Skeletal muscle cell (primary cell): ENCODE data around the gene KIAA1958.
"Not testable (repeated sequence)": the region's sequence is repeated elsewhere in the genome, so short reads cannot be mapped to it uniquely, and the experiment has no call there.

Source experiments
- DNase-seq: peaks from one replicate; pipeline ENCODE4 v3.0.0-alpha.2; 2010; ENCODE audit warnings: low read depth
- H3K4me3 ChIP-seq: 2 replicates; pipeline ENCODE4 v1.5.1; 2011; ENCODE audit warnings: low read depth, mild to moderate bottlenecking, control low read depth, low read length, moderate library complexity

Gene KIAA1958

GRCh38 chr9:112487008-112487798 lies 576 bp downstream of the KIAA1958 start:
- peak overlapping the region; percentile 67 for H3K4me3 ChIP-seq
- no peak for DNase-seq

GRCh38 chr9:112487799-112488340 lies 1.2 kb downstream of the KIAA1958 start:
- H3K4me3 ChIP-seq = peak overlapping the region; percentile 67
- no peak for DNase-seq

DNA sequence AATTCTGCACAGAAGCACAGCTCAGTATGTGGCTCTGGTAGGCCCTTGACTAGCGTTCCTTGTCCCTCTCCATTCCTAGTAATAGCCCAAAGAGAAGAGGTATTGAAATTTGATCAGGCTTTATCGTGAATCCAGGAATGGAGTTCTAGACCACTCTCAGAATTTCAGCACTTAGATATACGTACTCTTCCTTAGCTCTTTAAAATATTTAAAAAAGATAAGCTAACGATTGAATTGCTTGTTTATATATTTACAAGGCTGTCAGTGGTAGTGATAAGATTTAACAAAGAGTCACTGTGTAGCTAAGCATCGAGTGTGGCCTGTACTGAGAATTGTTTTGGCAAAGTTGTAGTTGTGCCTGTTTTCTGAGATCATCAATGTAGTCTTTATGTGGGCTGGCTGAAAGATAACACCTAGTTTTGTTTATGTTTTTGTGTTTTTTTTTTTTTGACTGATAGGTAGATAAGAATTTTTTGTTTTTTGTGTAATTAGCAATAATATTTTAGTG lies 2.5 kb downstream of the KIAA1958 start:
- H3K4me3 ChIP-seq = no peak overlapping the region
- DNase-seq = no peak

GRCh38 chr9:112489876-112490666 lies 3.4 kb downstream of the KIAA1958 start:
- H3K4me3 ChIP-seq = no peak overlapping the region
- no peak for DNase-seq

DNA sequence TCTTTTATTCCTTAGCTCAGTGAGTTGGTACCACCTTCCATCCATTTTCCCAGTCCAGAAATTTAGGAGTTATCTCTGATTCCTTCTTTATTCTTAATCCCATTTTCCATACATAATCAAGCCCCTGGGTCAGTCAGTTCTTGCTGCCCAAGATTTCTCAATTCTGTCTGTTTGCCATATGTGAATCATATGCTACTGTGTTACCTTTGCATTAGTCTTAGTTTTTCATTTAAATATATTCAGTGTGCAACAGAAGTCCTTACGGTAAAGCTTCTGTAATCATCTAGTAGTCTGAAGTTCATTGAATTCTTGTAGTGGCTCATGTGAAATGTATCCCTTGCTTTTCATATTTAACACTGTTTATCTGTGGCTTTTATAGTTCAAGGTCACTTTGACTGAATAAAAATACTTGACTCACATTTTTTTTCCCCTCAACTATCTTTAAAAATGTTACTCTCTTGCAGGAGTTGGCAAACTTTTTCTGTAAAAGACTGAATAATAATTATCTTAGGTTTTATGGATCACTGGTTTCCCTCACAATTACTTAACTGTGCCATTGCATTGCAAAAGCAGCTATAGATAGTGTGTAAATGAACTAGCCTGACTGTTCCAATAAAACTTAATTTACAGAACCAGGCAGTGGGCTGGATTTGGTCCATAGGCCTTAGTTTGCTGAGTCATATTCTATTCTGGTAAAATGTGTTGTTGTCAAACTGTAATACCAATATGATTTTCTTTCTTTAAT lies 6.9 kb downstream of the KIAA1958 start:
- no peak for DNase-seq
- no peak overlapping the region for H3K4me3 ChIP-seq

- H3K4me3 ChIP-seq = no peak overlapping the region
- DNase-seq = no peak
Observed at GRCh38 chr9:112494153-112494552, 7.5 kb downstream of the KIAA1958 start.

GRCh38 chr9:112495614-112496013 lies 9.0 kb downstream of the KIAA1958 start:
- H3K4me3 ChIP-seq = no peak overlapping the region

DNA sequence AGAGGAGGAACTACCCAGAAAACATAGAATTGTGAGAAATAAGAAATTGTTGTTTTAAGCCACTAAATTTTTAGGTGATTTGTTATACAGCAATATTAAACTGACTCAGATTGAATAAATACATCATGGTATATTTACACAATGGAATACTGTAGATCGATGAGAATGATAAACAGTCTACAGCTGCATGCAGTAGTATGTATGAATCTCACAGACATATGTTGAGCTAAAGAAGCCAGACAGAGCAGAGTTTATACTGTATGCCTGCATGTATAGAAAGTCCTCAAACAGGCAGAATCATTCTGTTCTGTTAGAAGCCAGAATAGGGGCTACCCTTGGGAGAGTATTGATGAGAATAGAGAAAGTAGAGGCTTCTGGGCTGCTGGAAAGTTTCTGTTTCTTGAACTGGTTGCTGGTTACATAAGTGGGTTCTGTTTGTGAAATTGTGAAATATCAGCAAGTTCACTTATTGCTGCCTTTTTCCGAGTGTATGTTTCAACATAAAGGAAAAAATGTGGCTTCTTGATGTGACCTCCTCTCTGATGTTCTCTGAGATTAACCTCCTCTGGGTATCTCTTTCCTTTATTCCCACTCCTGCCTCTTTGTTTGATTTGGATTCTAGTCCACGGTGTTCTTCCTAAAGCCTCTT lies 9.6 kb downstream of the KIAA1958 start:
- DNase-seq = no peak
- H3K4me3 ChIP-seq = no peak overlapping the region

More at GRCh38 chr9:112495614-112496013, 9.0 kb downstream of the KIAA1958 start:
- no peak for DNase-seq

DNA sequence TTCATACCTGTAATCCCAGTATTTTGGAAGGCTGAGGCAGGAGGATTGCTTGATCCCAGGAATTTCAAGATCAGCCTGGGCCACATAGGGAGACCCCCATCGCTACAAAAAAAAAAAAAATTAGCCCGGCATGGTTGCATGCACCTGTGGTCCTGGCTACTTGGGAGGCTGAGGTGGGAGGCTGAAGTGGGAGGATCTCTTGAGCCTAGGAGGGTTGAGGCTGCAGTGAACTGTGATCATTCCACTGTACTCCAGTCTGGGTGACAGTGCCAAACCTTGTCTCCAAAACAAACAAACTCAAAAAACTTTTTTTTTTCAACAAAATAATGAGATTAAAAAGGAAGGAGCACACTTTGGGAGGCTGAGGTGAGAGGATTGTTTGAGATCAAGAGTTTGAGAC lies 14.2 kb downstream of the KIAA1958 start:
- no peak overlapping the region for H3K4me3 ChIP-seq

GRCh38 chr9:112501287-112501686 lies 14.7 kb downstream of the KIAA1958 start:
- no peak for DNase-seq

More for the DNA sequence above, 14.2 kb downstream of the KIAA1958 start:
- no peak for DNase-seq

DNA sequence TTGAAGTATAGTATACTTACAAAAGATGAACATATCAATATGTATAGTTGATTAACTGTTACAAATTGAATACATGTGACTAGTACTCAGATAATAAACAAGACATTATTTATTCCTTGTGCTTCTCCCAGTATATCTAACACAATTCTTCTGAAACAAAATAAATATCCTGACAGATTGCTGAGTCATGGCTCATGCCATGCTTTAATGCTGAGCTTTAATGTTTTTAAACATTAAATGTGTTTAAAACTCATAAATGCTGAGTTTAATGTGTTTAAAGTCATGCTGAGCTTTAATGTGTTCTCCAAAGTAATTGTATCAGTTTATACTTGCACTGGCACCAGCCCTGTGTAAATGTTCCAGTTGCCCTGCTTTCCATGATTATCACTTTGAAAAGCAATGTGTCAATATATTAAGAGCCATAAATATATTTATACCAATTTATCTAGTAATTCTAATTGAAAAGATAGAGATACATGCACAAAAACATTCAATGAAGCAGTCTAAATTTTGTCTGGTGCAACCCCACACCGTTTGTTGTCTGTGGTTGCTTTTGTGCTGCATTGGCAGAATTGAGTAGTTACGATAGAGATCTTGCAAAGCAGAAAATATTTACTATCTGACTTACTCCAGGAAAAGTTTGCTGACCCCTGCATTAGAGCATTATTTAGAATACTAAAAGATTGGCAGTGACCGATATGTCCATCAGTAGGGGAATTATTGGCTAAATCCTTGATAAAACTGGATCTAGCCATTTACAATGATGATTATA lies 15.7 kb downstream of the KIAA1958 start:
- DNase-seq = no peak
- no peak overlapping the region for H3K4me3 ChIP-seq

More at GRCh38 chr9:112501287-112501686, 14.7 kb downstream of the KIAA1958 start:
- H3K4me3 ChIP-seq = no peak overlapping the region

DNA sequence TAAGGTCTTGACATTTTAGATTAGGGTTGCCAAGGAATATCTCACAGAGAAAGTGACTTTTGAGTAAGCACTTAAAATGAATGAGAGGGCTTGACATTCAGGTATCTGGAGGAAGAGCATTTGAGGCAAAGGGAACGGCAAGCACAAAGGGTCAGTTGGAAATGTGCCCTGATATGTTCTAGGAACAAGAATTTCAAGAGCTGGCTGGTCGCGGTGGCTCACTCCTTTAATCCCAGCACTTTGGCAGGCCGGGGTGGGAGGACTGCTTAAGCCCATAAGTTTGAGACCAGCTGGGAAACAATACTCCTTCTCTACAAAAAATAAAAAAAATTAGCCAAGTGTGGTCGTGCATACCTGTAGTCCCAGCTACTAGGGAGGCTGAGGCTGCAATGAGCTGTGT lies 16.5 kb downstream of the KIAA1958 start:
- no peak for DNase-seq
- no peak overlapping the region for H3K4me3 ChIP-seq

DNA sequence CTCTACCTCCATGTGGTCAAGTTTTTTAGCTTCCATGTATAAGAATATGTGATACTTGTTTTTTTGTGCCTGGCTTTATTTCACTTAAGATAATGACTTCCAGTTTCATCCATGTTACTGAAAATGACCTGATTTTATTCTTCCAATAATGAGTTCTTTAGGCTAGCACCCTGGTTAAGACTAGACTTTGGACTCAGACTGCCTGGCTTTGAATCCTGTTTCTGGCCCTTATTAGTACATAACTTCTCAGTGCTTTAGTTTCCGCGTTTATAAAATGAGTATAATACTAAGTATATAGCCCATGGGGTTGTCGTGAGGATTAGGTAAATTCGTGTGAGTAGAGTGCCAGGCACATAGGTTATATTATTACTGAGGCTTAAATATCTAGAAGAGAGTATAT lies 18.5 kb downstream of the KIAA1958 start:
- DNase-seq = no peak
- no peak overlapping the region for H3K4me3 ChIP-seq

GRCh38 chr9:112505607-112506006 lies 19.0 kb downstream of the KIAA1958 start:
- no peak for DNase-seq
- no peak overlapping the region for H3K4me3 ChIP-seq

DNA sequence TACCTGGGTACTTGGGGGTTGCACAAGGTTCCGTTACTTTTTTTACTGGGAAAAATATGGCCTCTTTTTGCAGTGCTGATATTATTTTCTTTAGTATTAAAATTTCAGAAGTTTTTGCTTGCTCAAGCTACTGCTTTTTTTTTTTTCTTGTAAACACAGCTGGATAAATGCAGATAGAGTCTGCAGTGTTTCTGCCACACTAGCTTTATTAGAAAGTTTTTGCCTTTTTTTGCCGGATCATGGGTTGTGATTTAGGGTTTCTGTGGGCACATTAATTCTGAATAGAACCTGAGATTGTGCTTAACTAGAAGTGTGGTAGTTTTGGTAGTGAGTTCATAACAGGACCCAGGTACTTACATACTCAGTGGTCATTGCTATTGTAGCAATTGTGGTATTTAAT lies 19.9 kb downstream of the KIAA1958 start:
- H3K4me3 ChIP-seq = no peak overlapping the region
- DNase-seq = no peak

DNA sequence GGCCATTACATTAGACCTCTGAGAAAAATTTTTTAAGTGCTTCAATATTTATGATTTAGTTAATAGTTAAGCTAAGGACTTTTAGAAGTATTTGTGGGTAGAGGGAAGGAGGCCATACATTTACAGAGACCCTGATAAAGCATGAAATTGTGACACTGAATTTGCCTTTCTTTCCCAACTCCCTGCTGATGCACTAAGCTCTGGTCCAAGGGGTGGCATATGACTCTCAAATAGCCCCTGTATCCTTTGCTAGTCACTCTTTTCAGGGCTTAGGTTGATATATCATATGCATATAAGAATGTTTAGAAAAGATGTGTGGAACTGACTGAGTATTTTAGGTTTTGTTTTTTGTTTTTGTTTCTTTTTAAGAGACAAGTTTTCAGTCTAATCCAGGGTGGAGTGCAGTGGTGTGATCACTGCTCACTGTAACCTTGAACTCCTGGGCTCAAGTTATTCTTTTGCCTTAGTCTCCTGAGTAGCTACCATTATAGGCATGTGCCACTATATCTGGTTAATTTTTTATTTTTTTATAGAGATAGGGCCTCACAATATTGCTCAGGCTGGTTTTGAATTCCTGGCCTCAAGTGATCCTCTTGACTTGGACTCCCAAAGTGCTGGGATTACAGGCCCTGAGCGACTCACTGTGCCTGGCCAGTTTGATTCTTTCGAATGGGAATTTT lies 20.5 kb downstream of the KIAA1958 start:
- no peak for DNase-seq
- no peak overlapping the region for H3K4me3 ChIP-seq

DNA sequence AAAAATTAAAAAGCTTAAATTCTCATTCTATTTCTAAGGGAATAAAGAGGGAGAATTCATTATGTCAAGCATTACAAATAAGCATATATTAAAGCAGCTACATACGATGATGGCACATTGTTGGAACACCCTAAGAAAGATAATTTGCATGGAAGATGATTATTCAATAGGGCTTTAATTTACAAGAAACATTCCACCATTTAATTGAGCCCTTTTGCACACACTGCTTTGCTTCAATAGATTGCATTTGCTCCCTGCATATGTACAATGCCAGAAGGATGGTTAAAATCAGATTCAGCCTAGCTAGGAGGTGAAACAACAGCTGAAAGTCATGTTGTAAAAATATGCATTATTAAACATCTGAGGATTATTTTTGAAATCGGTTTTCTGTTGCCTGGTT lies 21.8 kb downstream of the KIAA1958 start:
- no peak for DNase-seq
- H3K4me3 ChIP-seq = no peak overlapping the region

- DNase-seq, H3K4me3 ChIP-seq: not testable (repeated sequence)
Observed at GRCh38 chr9:112512377-112512776, 25.8 kb downstream of the KIAA1958 start.
